Fibroblast of pulmonary artery (primary cell): ENCODE measurements around the gene ZNF407.
"Not testable (repeated sequence)": the region's sequence is repeated elsewhere in the genome, so short reads cannot be mapped to it uniquely, and the experiment has no call there.

Source experiments
- DNase-seq: peaks from one replicate; pipeline ENCODE4 v3.0.0-alpha.2; 2010; ENCODE audit warnings: low read depth
- H3K4me3 ChIP-seq: replicated peaks from 2 replicates; pipeline ENCODE4 v1.5.1; 2011; ENCODE audit warnings: low read depth, mild to moderate bottlenecking, control low read depth, low read length, moderate library complexity
- TF ChIP-seq, protein P1 (sequence below): IDR thresholded peaks from 2 replicates; pipeline ENCODE4 v1.5.1; 2011; ENCODE audit warnings: mild to moderate bottlenecking, control low read depth, low read length, inconsistent platforms; ENCODE audit errors: missing control alignments

Gene ZNF407

DNA sequence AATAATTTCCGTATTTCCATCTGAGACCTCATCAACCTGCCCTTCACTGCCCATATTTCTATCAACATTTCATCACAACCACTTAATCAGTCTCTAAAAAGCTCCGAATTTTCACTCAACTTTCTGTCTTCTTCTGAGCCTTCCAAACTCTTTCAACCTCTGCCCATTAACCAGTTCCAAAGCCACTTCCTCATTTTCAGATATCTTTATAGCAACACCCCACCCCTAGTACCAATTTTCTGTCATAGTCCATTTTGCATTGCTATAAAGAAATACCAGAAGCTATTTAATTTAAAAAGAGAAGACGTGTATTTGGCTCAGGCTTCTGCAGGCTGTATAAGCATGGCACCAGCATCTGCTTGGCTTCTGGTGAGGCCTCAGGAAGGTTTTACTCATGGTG lies 504.2 kb downstream of the ZNF407 start:
- TF ChIP-seq, protein P1, sequence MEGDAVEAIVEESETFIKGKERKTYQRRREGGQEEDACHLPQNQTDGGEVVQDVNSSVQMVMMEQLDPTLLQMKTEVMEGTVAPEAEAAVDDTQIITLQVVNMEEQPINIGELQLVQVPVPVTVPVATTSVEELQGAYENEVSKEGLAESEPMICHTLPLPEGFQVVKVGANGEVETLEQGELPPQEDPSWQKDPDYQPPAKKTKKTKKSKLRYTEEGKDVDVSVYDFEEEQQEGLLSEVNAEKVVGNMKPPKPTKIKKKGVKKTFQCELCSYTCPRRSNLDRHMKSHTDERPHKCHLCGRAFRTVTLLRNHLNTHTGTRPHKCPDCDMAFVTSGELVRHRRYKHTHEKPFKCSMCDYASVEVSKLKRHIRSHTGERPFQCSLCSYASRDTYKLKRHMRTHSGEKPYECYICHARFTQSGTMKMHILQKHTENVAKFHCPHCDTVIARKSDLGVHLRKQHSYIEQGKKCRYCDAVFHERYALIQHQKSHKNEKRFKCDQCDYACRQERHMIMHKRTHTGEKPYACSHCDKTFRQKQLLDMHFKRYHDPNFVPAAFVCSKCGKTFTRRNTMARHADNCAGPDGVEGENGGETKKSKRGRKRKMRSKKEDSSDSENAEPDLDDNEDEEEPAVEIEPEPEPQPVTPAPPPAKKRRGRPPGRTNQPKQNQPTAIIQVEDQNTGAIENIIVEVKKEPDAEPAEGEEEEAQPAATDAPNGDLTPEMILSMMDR = no peak
- no peak for DNase-seq
- no peak overlapping the region for H3K4me3 ChIP-seq

DNA sequence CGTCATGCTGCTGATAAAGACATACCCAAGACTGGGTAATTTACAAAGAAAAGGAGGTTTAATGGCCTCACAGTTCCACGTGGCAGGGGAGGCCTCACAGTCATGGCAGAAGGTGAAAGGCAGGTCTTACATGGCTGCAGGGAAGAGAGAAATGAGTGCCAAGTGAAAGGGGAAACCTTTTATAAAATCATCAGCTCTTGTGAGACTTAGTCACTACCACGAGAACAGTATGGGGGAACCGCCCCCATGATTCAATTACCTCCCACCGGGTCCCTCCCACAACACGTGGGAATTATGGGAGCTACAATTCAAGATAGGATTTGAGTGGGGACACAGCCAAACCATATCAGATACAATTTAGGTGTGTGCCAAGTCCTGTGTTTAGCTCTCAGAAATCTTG lies 506.4 kb downstream of the ZNF407 start:
- DNase-seq = not testable (repeated sequence)

DNA sequence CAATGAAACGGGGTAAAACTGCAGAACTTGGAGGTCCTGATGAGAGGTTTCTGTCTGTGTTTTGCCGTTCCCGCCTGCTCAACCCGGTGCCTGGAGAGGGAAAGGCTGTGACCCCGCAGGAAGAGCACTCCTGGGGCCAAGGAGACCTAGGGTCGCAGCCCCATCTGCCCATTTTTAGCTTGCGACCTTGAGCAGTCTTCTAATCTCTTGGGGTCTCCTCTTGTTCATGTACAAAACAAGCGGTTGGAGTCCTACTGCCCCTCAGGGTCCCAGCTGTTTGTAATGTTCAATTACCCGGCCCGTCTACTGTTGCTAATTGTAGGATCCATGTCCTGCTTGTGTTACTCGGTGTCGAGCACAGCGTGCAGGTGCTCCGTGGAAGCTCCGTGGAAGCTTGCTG lies 506.8 kb downstream of the ZNF407 start:
- H3K4me3 ChIP-seq = no peak overlapping the region
- TF ChIP-seq, protein P1 = no peak
- DNase-seq = no peak

More for the DNA sequence above, 506.4 kb downstream of the ZNF407 start:
- not testable (repeated sequence) for H3K4me3 ChIP-seq

DNA sequence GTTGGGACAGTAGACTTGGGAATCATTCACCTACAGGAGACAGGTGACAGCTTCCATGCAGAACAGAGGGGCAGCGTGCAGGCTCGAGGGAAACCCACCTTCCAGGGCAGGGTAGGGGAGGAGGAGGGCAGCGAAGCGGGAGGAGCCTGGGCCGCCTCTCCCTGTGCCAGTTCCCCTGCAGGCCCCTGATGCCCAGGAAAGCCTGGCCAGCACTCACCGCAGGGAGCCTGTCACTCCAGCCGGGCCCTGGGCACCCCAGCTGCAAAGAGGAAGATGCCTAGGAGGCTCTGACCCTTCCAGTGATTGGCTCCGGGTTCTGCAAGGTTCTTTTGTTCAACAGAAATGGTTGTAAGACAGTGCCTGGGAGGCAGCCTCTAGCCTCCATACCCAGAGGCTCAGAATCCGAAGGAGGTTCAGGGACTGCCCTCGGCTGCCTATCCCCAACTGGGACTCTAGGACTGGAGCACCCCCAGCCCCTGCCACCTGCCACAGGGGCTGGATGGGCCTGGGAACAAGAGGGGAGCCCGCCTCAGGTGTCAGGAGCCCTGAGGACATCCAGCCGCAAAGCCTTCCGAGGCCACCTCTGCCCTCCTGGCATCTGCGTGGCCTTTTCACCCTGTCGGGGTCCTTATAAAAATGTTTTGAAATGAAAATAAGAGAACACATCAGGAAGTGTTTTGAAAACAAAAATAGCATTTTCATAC lies 508.0 kb downstream of the ZNF407 start:
- no peak overlapping the region for H3K4me3 ChIP-seq
- TF ChIP-seq, protein P1 = no peak
- no peak for DNase-seq

DNA sequence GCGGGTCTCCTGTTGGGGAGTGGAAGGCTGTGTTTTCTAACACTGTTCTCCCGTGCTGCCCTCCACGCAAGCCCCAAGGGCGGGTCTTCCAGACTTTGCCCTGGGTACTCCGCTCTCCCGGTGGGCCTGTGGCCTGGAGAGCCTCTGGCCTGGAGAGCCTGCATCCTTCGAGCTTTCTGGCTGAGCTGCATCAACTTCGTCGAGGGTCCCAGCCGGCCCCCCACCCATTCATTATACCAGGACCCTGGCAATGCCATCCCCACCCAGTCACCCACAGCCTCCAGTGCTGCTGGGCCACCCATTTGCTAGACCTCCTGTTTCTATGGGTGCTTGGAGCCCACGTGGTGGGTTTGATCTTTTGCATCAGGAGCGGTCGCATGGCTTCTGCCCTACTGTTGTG lies 509.1 kb downstream of the ZNF407 start:
- H3K4me3 ChIP-seq = no peak overlapping the region
- no peak for DNase-seq
- TF ChIP-seq, protein P1 = no peak

DNA sequence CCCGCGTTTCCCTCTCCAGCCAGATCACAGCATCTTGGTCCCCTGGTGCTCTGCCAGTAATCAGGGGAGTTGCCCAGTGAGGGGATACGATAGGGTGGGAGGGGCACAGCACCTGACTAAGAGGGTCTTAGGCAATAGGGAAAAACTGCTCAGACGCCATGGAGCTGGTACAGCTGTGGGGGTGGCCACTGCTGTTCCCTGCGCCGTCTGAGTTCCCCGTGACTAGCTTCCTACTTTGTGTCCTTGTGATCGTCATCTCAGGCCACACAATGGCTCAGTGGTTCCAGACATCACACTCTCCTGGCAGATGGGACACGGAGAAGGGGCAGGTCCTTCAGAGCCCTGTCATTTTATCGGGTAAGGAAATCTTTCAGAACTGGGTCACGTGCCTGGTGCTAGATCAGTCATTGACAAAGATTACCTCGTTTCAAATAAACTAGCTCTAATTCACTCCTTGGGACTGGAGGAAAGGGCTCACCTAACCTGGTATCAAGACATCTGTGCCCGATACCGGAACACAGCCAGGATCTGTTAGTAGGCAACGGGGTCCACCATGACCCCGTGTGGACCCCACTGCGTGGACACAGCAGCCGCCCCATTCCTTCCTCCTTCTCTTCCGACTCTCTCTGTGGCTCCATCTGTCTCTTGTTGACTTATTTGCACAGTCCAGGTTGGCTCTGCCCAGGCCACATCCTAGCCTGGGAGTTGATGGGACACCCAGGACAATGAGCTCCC lies 509.7 kb downstream of the ZNF407 start:
- no peak for DNase-seq
- TF ChIP-seq, protein P1 = no peak
- no peak overlapping the region for H3K4me3 ChIP-seq

DNA sequence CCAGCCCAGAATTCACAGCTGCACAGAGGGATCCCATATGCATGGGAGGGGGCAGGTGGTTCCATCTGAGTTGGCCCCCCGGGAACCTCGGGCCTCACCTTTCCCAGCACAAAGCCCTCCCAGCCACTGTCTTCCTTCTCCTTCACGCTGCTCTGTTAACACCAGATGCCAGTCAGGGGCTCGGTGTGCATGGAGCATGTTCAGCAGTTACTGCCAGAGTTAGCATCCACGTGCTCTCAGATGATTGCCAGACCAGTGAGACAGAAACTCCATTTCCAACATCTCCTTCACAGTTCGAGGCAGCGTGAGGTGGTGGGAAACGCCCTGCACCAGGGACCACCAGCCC lies 510.2 kb downstream of the ZNF407 start:
- TF ChIP-seq, protein P1 = no peak
- DNase-seq = no peak
- no peak overlapping the region for H3K4me3 ChIP-seq
